IgD-negative memory B cell (primary cell): ENCODE results near the gene SRM. TPM values are rescaled to one million over a fixed set of nuclear protein-coding genes. Genes with fewer than 3 reads are reported as not detected.
"Not testable (repeated sequence)": the region's sequence is repeated elsewhere in the genome, so short reads cannot be mapped to it uniquely, and the experiment has no call there.

Experiments
- H3K27ac Mint-ChIP-seq, 3 donors: one replicate each; pipeline ENCODE4 v1.8.0; 2020 to 2022; ENCODE audit warnings: mild to moderate bottlenecking in 3 of 3, mixed read lengths in 3 of 3, moderate library complexity in 1 of 3
- H3K27me3 Mint-ChIP-seq: one replicate; pipeline ENCODE4 v1.8.0; 2021; ENCODE audit warnings: mixed read lengths
- H3K36me3 Mint-ChIP-seq: one replicate; pipeline ENCODE4 v1.8.0; 2020; ENCODE audit warnings: mild to moderate bottlenecking, mixed read lengths
- H3K4me1 Mint-ChIP-seq, 3 donors: one replicate each; pipeline ENCODE4 v1.8.0; 2020 to 2022; ENCODE audit warnings: mixed read lengths in 3 of 3, mild to moderate bottlenecking in 1 of 3
- H3K4me3 Mint-ChIP-seq, 4 donors: one replicate each; pipeline ENCODE4 v1.8.0; 2020 to 2022; ENCODE audit warnings: mild to moderate bottlenecking in 4 of 4, mixed read lengths in 4 of 4, moderate library complexity in 3 of 4
- H3K9me3 Mint-ChIP-seq, 3 donors: one replicate each; pipeline ENCODE4 v1.8.0; 2020 to 2021; ENCODE audit warnings: mixed read lengths in 3 of 3, mild to moderate bottlenecking in 1 of 3
- polyA plus RNA-seq: library from polyadenylated mRNA; unstranded; fragments of 300-500 nt; fragmentation: Illumina TruSeq; gene quantifications from one replicate; pipeline ENCODE4 v1.2.3, GENCODE V29; 2021

Gene SRM
- polyA plus RNA-seq, 1 donor from 2014 or later: 93.4 TPM

DNA sequence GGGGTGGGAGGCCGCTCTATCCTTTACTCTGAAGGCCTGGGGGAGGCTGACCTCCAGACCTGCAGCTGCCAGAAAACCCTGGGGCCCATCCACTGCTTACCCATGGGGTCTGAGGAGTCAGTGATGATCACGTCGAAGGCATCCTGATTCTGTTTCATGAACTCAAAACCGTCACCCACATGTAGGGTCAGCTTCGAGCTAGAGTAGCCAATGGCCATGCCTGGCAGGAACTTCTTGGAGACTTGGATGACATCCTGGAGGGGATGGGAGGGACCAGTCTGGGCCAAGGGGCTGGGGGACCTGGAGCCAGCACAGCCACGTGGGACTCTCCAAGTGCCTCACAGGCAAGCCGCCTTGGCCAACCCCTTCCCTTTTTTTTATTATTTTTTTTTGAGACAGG, 3.3 kb downstream of the SRM start:
- Mint-ChIP-seq H3K36me3 (peaks cover 3% of the 10 kb centered on the region), H3K27ac (no peak overlapping the region), H3K9me3 (no peaks in the 10 kb centered on the region), H3K27me3 (no peaks in the 10 kb centered on the region), H3K4me3 (peak overlapping the region in 1 of 4 donors; percentile 17), H3K4me1 (peaks cover 19 to 25% (median 20%) of the 10 kb centered on the region in 3 donors)

DNA sequence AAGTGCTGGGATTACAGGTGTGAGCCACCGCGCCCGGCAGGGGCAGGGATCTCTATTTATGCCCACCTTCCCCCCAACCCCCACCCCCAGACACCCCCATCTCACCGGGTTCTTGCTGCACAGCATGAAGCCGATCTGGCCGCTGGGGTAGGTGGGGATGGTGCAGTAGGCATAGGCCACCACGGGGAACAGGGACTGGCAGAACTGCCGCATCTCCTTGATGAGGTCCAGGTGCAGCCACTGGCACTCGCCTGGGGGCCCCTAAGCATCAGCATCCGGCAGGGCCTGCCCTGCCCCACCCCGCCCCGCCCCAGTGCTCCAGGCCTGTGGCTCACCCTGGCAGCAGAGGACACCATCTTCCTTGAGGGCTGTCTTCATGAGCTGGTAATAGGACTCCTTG, 4.1 kb downstream of the SRM start:
- peaks cover 3% of the 10 kb centered on the region for H3K36me3 Mint-ChIP-seq

DNA sequence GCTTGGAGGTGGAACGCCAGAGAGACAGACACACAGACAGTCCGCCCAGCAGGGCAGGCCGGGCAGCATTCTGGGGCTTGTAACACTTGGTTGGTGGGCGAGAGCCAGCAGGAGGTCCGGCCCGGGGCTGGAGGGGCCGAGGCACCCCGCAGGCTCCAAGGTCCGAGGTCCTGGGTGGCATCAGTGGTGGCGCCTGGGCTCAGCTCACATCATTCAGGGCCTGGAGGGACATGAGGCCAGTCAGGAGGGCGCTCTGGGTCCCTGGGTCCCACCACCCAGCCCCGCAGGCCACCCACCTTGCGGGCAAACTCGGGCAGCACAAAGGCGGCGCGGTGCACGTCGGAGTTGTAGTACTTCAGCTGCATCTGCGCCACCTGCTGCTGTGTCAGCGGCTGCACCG, 5.2 kb downstream of the SRM start:
- Mint-ChIP-seq H3K4me1 (peaks cover 13 to 25% (median 13%) of the 10 kb centered on the region in 3 donors), H3K36me3 (peaks cover 3% of the 10 kb centered on the region), H3K9me3 (no peaks in the 10 kb centered on the region), H3K4me3 (no peak overlapping the region), H3K27ac (no peak overlapping the region), H3K27me3 (no peaks in the 10 kb centered on the region)

More for the DNA sequence above, 4.1 kb downstream of the SRM start:
- no peak overlapping the region for H3K27ac Mint-ChIP-seq
- H3K27me3 Mint-ChIP-seq: no peaks in the 10 kb centered on the region
- no peak overlapping the region for H3K4me3 Mint-ChIP-seq
- peaks cover 16 to 25% (median 18%) of the 10 kb centered on the region in 3 donors for H3K4me1 Mint-ChIP-seq
- H3K9me3 Mint-ChIP-seq: no peaks in the 10 kb centered on the region

DNA sequence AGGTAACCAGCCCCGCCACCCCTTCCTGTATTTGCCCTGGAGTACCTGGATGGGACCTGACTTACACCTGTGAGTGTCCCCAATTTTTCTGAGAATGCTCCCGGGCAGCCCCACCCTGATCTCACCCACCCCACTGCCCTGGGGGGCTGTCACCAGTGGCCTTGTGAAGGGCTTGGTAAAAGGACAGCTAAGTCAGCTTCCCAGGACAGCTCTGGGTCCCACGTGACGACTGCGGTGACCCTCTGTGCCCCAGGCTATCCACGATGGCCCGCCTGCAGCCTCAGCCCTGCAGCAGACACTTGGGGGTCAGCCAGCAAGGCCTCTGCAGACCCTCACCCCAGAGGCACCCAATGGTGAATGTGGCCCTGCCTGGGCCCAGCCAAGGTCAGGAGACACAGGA, 5.6 kb downstream of the SRM start:
- peaks cover 13 to 25% (median 13%) of the 10 kb centered on the region in 3 donors for H3K4me1 Mint-ChIP-seq
- H3K27ac Mint-ChIP-seq: no peak overlapping the region
- no peak overlapping the region for H3K4me3 Mint-ChIP-seq
- H3K9me3 Mint-ChIP-seq: no peaks in the 10 kb centered on the region
- H3K27me3 Mint-ChIP-seq: no peaks in the 10 kb centered on the region
- H3K36me3 Mint-ChIP-seq: peaks cover 3% of the 10 kb centered on the region

DNA sequence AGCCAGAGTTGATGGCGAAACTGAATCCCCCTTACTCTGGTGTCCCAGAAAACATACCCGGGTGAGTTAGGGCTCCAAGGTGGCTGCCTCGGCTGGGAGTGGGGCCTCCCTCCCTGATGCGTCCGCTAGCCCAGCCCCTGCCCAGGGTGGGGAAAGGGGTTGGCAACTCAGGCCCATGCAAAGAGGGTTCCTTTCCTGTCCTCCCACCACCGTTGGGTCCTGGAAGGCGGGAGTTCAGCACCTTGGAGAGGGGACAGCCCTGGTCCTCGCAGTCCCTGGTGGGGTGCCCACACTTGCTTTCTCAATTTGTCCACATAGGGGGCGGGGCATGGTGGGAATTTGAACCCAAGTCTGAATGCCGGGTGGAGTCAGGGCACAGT, 6.1 kb downstream of the SRM start:
- H3K36me3 Mint-ChIP-seq: peaks cover 3% of the 10 kb centered on the region
- H3K4me3 Mint-ChIP-seq: no peak overlapping the region
- H3K27ac Mint-ChIP-seq: no peak overlapping the region
- no peaks in the 10 kb centered on the region for H3K9me3 Mint-ChIP-seq
- H3K4me1 Mint-ChIP-seq: peaks cover 10 to 25% (median 13%) of the 10 kb centered on the region in 3 donors
- H3K27me3 Mint-ChIP-seq: no peaks in the 10 kb centered on the region

DNA sequence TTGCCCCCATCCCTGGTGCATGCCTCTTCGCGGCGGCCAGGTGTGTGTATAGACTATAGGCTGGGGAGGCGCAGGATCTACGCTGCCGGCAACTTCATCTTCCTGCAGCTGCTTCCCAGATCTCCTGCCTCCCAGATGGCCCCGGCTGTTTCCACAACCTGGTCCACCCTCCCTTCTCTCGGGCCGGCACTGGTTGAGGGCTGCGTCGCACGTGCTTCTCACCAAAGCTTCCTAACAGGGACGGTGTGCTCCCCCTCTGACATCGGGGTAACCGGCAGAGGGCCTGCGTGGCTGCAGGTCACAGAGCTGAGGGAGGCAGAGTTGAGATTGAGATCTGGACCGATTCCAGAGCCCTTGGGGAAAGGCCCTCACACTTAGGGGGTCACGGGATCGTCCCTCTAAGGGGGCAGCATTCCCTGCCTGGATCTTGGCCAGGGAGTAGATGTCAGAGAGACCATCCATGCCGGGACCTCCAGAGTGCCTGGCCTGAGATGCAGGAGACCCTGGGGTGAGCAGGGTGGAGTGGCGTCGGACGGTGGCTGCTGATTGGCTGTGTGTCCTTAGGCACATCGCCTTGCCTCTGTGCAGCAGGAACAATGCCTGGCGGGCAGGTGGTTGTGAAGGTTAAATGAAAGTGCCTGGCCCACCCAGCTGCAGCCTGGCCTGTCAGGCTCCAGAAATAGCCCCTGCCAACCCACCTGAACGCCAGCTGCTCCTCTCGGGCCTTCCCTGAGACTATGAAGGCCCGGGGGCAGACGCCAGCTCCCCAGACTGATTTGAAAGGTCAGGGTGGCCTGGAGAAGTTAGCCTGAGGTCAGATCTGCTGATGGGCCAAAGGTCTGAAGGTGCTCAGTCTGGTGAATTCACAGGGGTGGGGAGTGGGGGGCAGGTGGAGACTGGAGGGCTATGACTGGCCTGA, 6.7 kb downstream of the SRM start:
- H3K36me3 Mint-ChIP-seq: peaks cover 3% of the 10 kb centered on the region
- no peaks in the 10 kb centered on the region for H3K27me3 Mint-ChIP-seq
- no peak overlapping the region for H3K27ac Mint-ChIP-seq
- peaks cover 10 to 22% (median 13%) of the 10 kb centered on the region in 3 donors for H3K4me1 Mint-ChIP-seq
- H3K4me3 Mint-ChIP-seq: peak overlapping the region in 2 of 4 donors; percentile 10 to 25
- no peaks in the 10 kb centered on the region for H3K9me3 Mint-ChIP-seq

DNA sequence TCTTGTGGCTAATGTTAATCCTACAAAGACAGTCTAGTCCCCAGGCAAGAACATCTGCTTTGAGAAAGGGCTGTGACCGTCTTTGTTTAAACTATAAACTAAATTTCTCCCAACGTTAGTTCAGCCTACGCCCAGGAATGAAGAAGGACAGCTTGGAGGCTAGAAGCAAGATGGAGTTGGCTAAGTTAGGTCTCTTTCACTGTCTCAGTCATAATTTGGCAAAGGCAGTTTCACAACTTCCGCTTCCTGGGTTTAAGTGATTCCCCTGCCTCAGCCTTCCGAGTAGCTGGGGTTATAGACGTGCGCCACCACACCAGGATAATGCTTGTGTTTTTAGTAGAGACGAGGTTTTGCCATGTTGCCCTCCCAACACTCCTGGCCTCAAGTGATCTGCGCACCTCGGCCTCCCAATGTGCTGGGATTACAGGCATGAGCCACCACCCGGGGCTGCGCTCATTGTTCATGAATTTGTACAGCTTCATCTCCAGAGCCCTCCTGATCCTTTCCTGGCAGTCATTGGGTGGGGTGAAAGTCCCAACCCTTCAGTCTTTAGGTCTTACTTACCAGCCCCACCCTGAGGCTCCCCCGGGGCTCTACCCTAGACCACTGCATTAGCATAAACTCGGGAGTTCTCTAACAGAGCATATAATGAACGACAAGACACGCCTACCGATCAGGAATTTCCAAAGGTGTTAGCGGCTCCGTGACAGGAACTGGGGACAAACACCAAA, 7.9 kb downstream of the SRM start:
- Mint-ChIP-seq H3K27me3 (no peaks in the 10 kb centered on the region), H3K4me1 (peaks cover 10 to 19% (median 13%) of the 10 kb centered on the region in 3 donors), H3K36me3 (peaks cover 2% of the 10 kb centered on the region), H3K9me3 (no peaks in the 10 kb centered on the region), H3K27ac (peak overlapping the region in 2 of 3 donors; percentile 11 to 53), H3K4me3 (peak overlapping the region; percentile 1 to 61 (median 53))

DNA sequence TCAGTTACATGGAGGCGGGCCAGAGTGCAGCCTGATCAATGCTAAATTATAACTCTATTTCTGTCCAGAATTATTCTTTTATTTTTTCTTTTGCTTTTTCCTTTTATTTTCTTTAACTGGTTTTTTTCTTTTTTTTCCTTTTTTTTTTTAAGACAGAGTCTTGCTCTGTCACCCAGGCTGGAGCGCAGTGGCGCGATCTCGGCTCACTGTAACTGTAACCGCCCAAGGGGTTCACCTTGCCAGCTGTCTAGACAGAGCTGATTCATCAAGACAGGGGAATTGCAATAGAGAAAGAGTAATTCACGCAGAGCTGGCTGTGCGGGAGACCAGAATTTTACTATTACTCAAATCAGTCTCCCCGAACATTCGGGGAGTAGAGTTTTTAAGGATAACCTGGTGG, 8.7 kb downstream of the SRM start:
- H3K36me3 Mint-ChIP-seq, H3K27ac Mint-ChIP-seq, H3K9me3 Mint-ChIP-seq, H3K27me3 Mint-ChIP-seq: not testable (repeated sequence)
- Mint-ChIP-seq H3K4me1 (peaks cover 10 to 19% (median 13%) of the 10 kb centered on the region in 3 donors), H3K4me3 (peak overlapping the region in 1 of 4 donors; percentile 55)

DNA sequence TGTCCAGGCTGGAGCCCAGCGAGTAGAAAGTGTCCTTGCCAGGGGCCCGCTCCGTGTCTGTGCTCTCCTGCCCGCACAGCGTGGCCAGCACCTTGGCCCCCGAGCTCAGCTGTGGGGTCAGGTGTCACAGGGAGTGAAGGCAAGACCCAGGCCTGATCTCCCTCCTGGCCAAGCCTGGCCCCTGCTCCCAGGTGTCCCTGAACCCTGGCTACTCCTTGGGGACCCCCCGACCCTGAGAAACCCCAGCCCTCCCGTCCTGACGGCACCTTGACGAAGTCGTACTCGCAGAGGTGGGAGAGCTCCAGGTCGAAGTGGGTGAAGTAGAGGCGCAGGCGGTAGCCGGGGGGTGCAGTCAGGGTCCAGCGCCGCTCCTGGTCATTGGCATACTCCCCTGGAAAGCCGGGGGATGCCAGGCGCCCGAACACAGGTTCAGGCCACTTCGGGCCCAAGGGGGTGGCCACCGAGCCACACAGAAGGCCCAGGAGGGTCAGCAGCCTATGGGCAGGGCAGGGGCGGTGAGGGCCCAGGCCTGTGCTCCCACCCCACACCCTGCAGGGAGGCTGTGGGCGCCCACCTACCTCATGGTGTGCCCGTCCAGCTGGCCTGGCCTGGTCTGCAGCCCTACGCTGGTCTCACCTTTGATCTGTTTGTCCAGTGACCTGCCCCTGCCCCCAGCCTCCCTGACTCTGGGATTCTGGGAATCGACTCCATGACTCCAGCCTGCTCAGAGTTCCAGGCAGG, 13.0 kb downstream of the SRM start, which contains the start of gene MASP2:
Gene MASP2 (minus strand): TSS at position 615 of the 741 bp plus-strand sequence. CDS start 32 bp downstream, at position 583.
- no peaks in the 10 kb centered on the region for H3K9me3 Mint-ChIP-seq
- H3K4me1 Mint-ChIP-seq: peaks cover 4 to 8% (median 6%) of the 10 kb centered on the region in 3 donors
- H3K36me3 Mint-ChIP-seq: no peaks in the 10 kb centered on the region
- no peaks in the 10 kb centered on the region for H3K27me3 Mint-ChIP-seq
- H3K27ac Mint-ChIP-seq: no peak within 1 kb of the TSS
- H3K4me3 Mint-ChIP-seq: no peak within 1 kb of the TSS

DNA sequence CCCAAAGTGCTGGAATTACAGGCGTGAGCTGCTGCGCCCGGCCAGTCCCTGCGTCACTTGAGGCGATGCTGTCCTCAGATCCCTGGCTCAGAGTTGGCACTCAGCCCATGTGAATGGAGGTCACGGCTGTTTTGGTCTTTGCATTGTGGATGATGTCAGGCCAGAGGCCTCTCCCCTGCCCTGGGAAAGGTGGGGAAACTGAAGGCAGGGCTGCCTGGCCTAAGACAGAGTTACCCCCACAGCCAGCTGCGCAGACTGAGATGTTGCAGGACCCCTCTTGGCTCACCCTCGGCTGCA, 13.6 kb downstream of the SRM start:
- Mint-ChIP-seq H3K4me1 (peaks cover 0 to 3% (median under 1%) of the 10 kb centered on the region in 3 donors), H3K27ac (no peak overlapping the region), H3K36me3 (no peaks in the 10 kb centered on the region), H3K27me3 (no peaks in the 10 kb centered on the region), H3K9me3 (no peaks in the 10 kb centered on the region), H3K4me3 (no peak overlapping the region)

DNA sequence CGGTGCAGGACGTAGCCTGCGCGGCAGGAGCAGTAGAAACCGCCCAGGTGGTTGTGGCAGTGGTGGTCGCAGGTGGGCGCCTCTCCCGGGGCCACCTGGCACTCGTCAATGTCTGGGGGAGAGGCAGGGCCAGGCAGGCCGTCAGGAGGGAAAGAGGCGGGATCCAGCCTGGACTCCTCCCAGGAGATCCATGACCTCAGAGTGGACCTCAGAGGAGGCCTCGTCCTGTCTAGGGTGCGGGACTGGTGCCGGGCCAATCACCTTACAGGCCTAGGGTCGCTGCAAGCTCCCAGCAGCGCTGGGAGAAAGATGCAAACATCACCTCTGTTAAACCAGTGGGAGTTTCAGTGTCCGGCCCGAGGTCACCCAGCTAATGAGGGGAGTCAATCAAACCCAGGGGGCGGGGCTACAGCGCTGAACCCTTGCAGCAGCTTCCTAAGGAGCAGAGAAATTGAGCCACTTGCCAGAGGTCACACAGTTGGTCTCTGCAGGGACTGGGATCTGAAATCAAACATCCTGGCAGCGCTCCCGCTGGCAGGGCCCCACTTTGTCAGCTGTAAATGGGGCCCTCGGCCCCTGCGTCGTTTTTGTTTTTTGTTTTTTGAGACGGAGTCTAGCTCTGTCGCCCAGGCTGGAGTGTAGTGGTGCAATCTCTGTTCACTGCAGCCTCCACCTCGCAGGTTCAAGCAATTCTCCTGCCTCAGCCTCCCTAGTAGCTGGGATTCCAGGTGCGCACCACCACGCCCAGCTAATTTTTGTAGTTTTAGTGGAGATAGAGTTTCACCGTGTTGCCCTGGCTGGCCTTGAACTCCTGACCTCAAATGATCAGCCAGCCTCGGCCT, 14.2 kb downstream of the SRM start:
- Mint-ChIP-seq H3K27me3 (no peaks in the 10 kb centered on the region), H3K4me1 (peaks cover 0 to 2% (median 0%) of the 10 kb centered on the region in 3 donors), H3K27ac (no peak overlapping the region), H3K9me3 (no peaks in the 10 kb centered on the region), H3K4me3 (peak overlapping the region in 1 of 4 donors; percentile 41), H3K36me3 (no peaks in the 10 kb centered on the region)

DNA sequence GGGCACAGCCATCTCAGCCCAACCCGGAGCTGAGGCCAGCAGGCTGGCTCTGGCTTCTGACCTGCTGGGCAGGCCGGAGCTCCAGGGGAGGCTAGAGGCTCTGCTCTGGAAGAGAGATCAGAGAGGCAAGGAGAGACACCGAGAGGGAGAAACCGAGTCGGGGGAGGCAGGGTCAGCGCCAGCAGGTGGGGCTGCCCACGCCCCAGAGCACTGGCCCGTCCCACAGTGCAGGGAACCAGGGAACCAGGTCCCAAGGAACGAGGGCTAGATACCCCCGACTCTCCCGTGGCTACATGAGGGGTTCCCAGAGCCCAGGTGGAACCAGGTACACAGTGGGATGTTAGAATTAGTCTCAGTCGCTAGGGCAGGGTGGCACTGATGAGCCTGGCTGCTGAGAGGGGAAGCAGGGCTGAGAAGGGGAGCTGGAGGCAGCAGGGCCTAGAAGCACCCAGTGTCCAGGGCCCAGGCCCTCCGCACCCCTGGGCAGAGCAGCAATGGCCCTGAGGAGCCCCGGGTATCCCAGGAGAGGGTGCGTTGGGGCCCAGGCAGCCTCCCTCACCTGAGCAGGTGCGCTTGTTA, 14.9 kb downstream of the SRM start:
- H3K36me3 Mint-ChIP-seq: no peaks in the 10 kb centered on the region
- no peaks in the 10 kb centered on the region for H3K9me3 Mint-ChIP-seq
- no peak overlapping the region for H3K27ac Mint-ChIP-seq
- H3K4me1 Mint-ChIP-seq: no peaks in the 10 kb centered on the region
- H3K27me3 Mint-ChIP-seq: no peaks in the 10 kb centered on the region
- no peak overlapping the region for H3K4me3 Mint-ChIP-seq

DNA sequence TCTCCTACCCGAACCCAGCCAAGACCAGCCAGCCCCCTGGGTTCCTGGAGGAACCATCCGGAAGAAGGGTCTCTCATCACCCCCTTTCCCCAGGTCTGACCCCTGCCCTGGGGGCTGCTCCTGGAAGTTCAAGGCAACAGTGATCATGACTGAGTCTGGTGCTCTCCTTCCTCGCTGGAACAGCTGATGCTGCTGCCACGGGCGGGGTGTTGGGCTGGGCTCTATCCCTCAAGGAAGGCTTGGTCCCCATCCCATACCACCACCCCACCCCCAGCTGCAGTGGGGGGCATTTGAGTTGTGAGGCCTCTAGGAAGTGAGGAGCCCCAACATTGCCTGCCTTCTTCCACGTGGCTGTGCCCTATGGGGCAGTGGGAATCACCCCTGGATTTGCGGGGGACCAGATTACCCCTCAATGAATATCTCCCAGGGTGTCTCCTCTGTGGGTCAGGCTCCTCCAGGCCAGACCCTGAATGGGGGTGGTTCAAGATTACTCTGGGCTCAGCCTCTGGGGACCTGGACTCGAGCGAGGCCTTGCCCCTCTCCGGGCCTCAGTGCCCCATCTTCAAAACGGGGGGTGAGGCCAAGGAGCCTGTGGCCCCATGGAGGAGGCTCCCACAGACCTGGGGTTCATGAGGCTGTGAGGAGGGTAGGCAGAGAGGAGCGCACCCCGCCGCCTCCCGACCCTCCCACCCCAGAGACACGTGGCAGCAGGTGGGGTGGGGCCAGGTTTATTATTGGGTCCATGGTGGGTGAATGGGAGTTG, 15.6 kb downstream of the SRM start:
- H3K27me3 Mint-ChIP-seq: no peaks in the 10 kb centered on the region
- H3K36me3 Mint-ChIP-seq: no peaks in the 10 kb centered on the region
- H3K4me1 Mint-ChIP-seq: no peaks in the 10 kb centered on the region
- H3K27ac Mint-ChIP-seq: no peak overlapping the region
- no peaks in the 10 kb centered on the region for H3K9me3 Mint-ChIP-seq
- H3K4me3 Mint-ChIP-seq: no peak overlapping the region
